GM12874 (cell line): ENCODE measurements around the gene KRT73.

Source experiments
- TF ChIP-seq, protein P1 (sequence below): IDR thresholded peaks from 2 replicates; pipeline ENCODE4 v1.5.1; 2011; ENCODE audit warnings: low read depth, mild to moderate bottlenecking, control low read depth, low read length, moderate library complexity; ENCODE audit not compliant: insufficient read depth

KRT73 gene

DNA sequence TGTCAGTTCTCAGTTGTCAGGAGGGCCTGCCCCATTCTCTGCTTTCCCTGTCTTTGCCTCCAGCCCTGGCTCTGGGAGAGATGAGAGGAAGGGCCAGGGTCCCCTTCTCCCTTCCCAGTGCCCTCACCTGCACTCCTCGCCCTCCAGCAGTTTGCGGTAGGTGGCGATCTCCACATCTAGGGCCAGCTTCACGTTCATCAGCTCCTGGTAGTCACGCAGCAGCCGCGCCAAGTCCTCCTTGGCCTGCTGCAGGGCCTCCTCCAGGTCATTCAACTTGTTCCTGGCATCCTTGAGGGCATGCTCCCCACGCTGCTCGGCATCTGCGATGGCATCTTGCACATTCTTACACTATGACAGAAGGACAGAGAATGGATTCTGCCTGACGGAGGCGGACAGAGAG lies 28.3 kb upstream of the KRT73 start:
- TF ChIP-seq, protein P1, sequence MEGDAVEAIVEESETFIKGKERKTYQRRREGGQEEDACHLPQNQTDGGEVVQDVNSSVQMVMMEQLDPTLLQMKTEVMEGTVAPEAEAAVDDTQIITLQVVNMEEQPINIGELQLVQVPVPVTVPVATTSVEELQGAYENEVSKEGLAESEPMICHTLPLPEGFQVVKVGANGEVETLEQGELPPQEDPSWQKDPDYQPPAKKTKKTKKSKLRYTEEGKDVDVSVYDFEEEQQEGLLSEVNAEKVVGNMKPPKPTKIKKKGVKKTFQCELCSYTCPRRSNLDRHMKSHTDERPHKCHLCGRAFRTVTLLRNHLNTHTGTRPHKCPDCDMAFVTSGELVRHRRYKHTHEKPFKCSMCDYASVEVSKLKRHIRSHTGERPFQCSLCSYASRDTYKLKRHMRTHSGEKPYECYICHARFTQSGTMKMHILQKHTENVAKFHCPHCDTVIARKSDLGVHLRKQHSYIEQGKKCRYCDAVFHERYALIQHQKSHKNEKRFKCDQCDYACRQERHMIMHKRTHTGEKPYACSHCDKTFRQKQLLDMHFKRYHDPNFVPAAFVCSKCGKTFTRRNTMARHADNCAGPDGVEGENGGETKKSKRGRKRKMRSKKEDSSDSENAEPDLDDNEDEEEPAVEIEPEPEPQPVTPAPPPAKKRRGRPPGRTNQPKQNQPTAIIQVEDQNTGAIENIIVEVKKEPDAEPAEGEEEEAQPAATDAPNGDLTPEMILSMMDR: no peak

DNA sequence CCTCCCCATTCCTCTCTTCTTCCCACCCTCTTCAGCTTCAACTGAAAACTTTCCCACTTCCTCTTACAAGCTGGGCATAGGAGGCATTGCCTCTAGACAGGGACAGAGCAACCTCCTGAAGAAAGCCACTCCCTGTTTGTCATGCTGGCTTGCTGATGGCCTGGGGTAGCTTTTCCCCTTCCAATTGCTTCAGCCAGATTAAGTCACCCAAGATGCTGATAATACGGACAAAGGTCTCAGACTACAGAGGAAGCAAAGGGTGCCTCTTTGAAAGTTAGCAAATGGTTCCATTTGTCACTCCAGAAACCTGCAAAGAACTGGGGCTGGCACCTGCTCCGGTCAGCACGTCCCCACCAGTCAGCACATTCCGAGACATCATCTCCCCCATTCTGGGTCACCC lies 27.6 kb upstream of the KRT73 start:
- TF ChIP-seq, protein P1: no peak

DNA sequence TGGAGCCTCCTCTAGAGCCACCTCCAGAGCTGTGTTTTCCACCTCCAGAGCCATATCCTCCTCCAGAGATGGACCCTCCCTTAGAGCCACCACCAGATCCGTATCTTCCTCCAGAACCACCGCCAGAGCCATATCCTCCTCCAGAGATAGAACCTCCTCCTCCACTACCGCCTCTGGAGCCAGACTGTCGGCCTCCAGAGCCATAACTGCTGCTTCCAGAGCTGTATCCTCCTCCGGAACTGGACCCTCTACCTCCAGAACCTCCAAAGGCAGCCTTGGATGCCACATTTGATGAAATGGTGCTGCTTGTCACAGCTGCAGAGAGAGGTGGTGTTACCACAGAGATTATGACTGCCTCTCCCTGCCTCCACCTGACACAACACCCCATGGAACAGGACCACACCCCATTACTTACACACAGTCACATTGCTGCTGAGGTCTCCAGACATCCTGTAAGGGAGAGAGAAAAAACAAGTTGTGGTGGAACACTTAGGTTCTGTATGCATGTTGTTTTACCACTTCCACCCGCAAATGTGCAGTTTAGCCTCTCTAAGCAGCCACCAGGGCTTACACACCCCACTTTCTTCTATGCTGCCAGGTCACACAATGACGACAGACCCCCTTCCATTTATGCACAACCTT lies 26.9 kb upstream of the KRT73 start:
- TF ChIP-seq, protein P1: no peak

DNA sequence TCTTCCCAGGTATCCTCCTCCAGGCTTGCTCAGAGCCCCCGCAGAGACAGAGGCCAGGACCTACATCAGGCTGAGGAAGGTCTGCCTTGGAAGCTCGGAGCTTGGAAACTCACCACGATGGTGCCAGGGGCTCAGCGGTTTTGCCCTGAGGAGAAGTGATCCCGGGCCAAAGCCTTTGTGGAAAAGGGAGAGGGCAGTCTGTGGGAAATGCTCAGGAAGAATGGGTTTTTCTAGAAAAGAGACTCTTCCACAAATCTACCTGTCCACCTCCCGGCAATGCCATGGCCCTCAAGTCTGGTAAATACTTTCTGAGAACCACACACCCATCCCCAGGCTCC lies 25.7 kb upstream of the KRT73 start:
- TF ChIP-seq, protein P1: no peak

DNA sequence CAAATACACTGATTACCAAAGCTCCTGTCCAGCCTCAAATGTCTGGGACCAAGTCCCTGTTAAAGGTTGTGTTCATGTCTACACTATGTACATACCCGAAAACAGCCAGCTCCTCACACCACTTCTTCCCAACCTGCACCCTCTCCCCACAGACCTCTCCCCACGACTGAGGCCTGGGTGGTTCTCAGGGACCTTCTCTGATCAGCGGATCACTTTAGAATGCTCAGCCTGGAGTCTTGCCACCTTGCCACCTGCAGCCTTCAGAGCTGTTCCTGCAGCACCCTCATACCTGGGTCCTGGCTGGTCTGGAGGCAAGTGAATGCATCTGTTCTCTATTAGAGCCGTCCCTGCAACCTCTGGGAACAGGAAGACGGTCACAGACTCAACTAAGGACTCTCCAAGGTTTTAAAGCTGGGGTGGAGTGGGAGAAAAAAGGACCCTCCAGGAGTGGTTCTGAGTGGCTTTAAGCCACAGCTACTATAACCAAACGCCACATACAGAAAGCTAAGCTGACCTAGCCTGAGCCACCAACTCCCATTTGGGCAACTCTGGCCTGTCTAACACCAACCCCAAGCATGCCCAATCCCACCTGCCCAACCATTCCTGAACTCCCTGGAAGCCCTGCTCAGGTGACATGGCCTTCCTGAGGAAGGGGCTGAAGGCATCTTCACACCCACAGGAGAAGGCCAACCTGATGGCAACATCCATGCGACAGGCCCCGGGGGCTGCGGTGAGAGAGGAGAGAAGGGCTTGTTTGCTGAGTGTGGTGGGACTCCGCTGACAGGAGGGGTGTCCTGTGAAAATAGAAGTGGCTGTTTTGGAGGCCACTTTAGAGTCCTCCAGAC lies 25.1 kb upstream of the KRT73 start:
- TF ChIP-seq, protein P1: no peak

DNA sequence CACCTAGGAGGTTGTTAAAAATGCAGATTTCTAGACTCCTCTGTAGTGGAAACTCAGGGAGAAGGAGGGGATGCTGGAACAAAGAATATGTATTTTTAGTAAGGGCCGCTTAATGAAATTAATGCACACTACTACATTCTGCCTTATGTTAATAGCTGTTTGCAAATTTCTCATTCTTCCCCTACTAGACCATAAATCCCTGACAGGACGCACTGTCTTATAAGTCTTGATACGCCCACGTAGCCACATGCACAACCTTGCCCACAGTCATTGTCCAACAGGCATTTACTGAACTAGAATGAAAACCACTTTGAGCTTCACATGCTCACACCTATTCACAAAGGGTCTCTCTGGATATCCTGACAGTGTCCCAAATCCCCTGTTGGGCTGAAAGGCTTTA lies 23.1 kb upstream of the KRT73 start:
- TF ChIP-seq, protein P1: no peak

DNA sequence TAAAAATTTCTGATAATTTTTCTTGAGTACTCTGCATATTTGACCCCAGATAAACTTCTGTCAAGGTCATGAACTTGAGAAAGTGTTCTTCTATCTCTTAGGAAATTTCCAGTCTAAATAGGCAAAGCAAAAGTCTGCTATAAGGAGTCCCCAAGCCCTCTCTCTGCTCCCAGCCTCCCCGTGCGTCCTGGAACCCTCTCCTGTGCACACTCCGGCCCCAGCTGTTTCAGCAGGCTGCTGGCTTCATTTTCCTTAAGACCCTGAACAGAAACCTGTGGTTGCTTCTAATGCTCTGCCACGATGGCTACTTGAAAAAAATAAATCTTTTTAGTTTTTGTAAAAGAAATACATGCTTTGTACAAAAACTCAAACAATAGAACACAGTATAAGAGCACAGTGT lies 18.9 kb upstream of the KRT73 start:
- TF ChIP-seq, protein P1: no peak
